Tibial nerve (tissue), 4 donors: ENCODE measurements around the gene SLC9A9. TPM values are rescaled to one million over a fixed set of nuclear protein-coding genes. Genes with fewer than 3 reads are reported as not detected.
A peak's percentile ranks its signal among the peaks of the same experiment; 100 is the strongest.

Experiments
- DNase-seq, 2 donors: peaks; one replicate each; pipeline ENCODE4 v3.0.0-alpha.2; 2019; ENCODE audit warnings: low spot score in 2 of 2
- H3K27ac ChIP-seq, 4 donors: fragments of 200-600 bp; sonication (generic) in 3 of 4; one replicate each; pipeline ENCODE4 v1.5.1; 2017 to 2019; ENCODE audit warnings: mild to moderate bottlenecking in 1 of 4
- H3K27me3 ChIP-seq, 2 donors: fragments of 200-600 bp; sonication (generic) in 1 of 2; one replicate each; pipeline versions ENCODE4 v1.5.1 to v1.6.0; 2017 to 2019
- H3K36me3 ChIP-seq, 3 donors: fragments of 200-600 bp; sonication (generic); one replicate each; pipeline ENCODE4 v1.5.1; 2018 to 2019
- H3K4me1 ChIP-seq, 4 donors: fragments of 200-600 bp; sonication (generic) in 3 of 4; one replicate each; pipeline ENCODE4 v1.5.1; 2017 to 2019
- H3K4me3 ChIP-seq, 4 donors: fragments of 200-600 bp; sonication (generic) in 3 of 4; one replicate each; pipeline ENCODE4 v1.5.1; 2017 to 2019; ENCODE audit warnings: mild to moderate bottlenecking in 1 of 4, moderate library complexity in 1 of 4
- H3K9me3 ChIP-seq, 4 donors: fragments of 200-600 bp; sonication (generic) in 3 of 4; one replicate each; pipeline ENCODE4 v1.5.1; 2017 to 2019
- CTCF ChIP-seq, 5 experiments: fragments of 200-600 bp in 3 of 5; fragments of 450-650 bp in 2 of 5; sonication (generic) in 3 of 5; IDR thresholded peaks; one replicate each; pipeline ENCODE4 v1.5.1; 2016 to 2019; ENCODE audit warnings: antibody characterized with exemption in 5 of 5, mild to moderate bottlenecking in 3 of 5, moderate library complexity in 2 of 5
- EP300 ChIP-seq, 2 donors: sonication (generic); formaldehyde crosslinking; IDR thresholded peaks; one replicate each; pipeline ENCODE4 v1.6.1; 2017; ENCODE audit warnings: antibody characterized with exemption in 2 of 2, mild to moderate bottlenecking in 1 of 2
- POLR2A ChIP-seq, 2 donors: fragments of 450-650 bp; IDR thresholded peaks; one replicate each; pipeline ENCODE4 v1.6.1; 2017; ENCODE audit warnings: antibody characterized with exemption in 2 of 2, mild to moderate bottlenecking in 2 of 2, moderate library complexity in 2 of 2
- WGBS, 2 donors: methylation state at CpG; one replicate each; pipeline ENCODE4 v1.1.5; 2018; 5-methylcytosine and 5-hydroxymethylcytosine counted together
- total RNA-seq, 4 donors: library from RNA; depleted of rRNA; stranded (reverse); fragments of >200 nt; gene quantifications; one replicate each; pipeline ENCODE4 v1.1.0, GENCODE V29; 2016

Gene SLC9A9
- total RNA-seq, 4 donors from 2014 or later = 7.6 to 11.1 (median 9.2) TPM

- Histone ChIP-seq H3K4me1 (no peaks in the 10 kb centered on the region), H3K27ac (no peak overlapping the region), H3K4me3 (no peak overlapping the region), H3K9me3 (no peaks in the 10 kb centered on the region), H3K27me3 (no peaks in the 10 kb centered on the region), H3K36me3 (no peaks in the 10 kb centered on the region)
- DNase-seq = no peak
- TF ChIP-seq EP300 (IDR thresholded peaks at IDR 0.05) = no peak
- no peak for TF ChIP-seq POLR2A (IDR thresholded peaks at IDR 0.05)
- TF ChIP-seq CTCF (IDR thresholded peaks at IDR 0.05) = no peak
- WGBS, 2 donors = 47 to 62% methylated on average over 3 of the region's 3 CpGs
Observed at GRCh38 chr3:143478115-143478693, 370.1 kb downstream of the SLC9A9 start.

- TF ChIP-seq POLR2A (IDR thresholded peaks at IDR 0.05) (no peak), EP300 (IDR thresholded peaks at IDR 0.05) (no peak), CTCF (IDR thresholded peaks at IDR 0.05) (no peak)
- H3K27ac ChIP-seq = no peak overlapping the region
- WGBS, 2 donors = 83 to 98% methylated on average over 7 of the region's 7 CpGs
Observed at GRCh38 chr3:143476965-143477640, 371.2 kb downstream of the SLC9A9 start.

GRCh38 chr3:143475981-143476380, 372.3 kb downstream of the SLC9A9 start:
- DNase-seq = no peak
- Histone ChIP-seq H3K27me3 (no peaks in the 10 kb centered on the region), H3K36me3 (no peaks in the 10 kb centered on the region), H3K4me1 (no peaks in the 10 kb centered on the region), H3K9me3 (no peaks in the 10 kb centered on the region), H3K4me3 (no peak overlapping the region), H3K27ac (no peak overlapping the region)
- WGBS, 2 donors = 66 to 70% methylated on average over 3 of the region's 3 CpGs
- TF ChIP-seq POLR2A (IDR thresholded peaks at IDR 0.05) = no peak
- TF ChIP-seq EP300 (IDR thresholded peaks at IDR 0.05) = no peak
- no peak for TF ChIP-seq CTCF (IDR thresholded peaks at IDR 0.05)

More at GRCh38 chr3:143476965-143477640, 371.2 kb downstream of the SLC9A9 start:
- H3K9me3 ChIP-seq = no peaks in the 10 kb centered on the region
- no peak for DNase-seq
- H3K36me3 ChIP-seq = no peaks in the 10 kb centered on the region
- H3K4me3 ChIP-seq = no peak overlapping the region
- H3K27me3 ChIP-seq = no peaks in the 10 kb centered on the region
- no peaks in the 10 kb centered on the region for H3K4me1 ChIP-seq

- Histone ChIP-seq H3K4me1 (no peaks in the 10 kb centered on the region), H3K36me3 (no peaks in the 10 kb centered on the region), H3K9me3 (no peaks in the 10 kb centered on the region), H3K4me3 (no peak overlapping the region), H3K27me3 (no peaks in the 10 kb centered on the region), H3K27ac (no peak overlapping the region)
- no peak for TF ChIP-seq CTCF (IDR thresholded peaks at IDR 0.05)
- peak in 1 of 2 donors; percentile 12 for TF ChIP-seq EP300 (IDR thresholded peaks at IDR 0.05)
- WGBS, 2 donors = 95 to 97% methylated on average over 7 of the region's 7 CpGs
- DNase-seq = no peak
Observed at GRCh38 chr3:143472731-143473523, 375.3 kb downstream of the SLC9A9 start.

GRCh38 chr3:143471705-143472104, 376.6 kb downstream of the SLC9A9 start:
- H3K36me3 ChIP-seq = peaks cover 0 to under 1% (median 0%) of the 10 kb centered on the region in 3 donors
- no peak overlapping the region for H3K27ac ChIP-seq
- no peak for DNase-seq
- TF ChIP-seq CTCF (IDR thresholded peaks at IDR 0.05) (no peak), POLR2A (IDR thresholded peaks at IDR 0.05) (no peak), EP300 (IDR thresholded peaks at IDR 0.05) (no peak)
- H3K4me3 ChIP-seq = no peak overlapping the region
- 44% methylated on average over 2 of the region's 2 CpGs for WGBS, 2 donors
- no peaks in the 10 kb centered on the region for H3K4me1 ChIP-seq
- no peaks in the 10 kb centered on the region for H3K27me3 ChIP-seq
- no peaks in the 10 kb centered on the region for H3K9me3 ChIP-seq
